SK-N-SH treated with all-trans-retinoic acid at 6 μM for 48 hours (cell line): ENCODE results near the gene PLEKHM3.

Experiments used
- ATAC-seq: fragments of 200-7000 bp; cut with Tn5 transposase; 3 replicates; pipeline ENCODE4 v1.9.1; 2020; ENCODE audit warnings: mild to moderate bottlenecking, moderate library complexity
- ARNTL ChIP-seq: fragments of 450-650 bp; formaldehyde crosslinking; IDR thresholded peaks from 2 replicates; pipeline ENCODE4 v1.5.0; 2020; ENCODE audit warnings: low read depth, mild to moderate bottlenecking, moderate library complexity, borderline replicate concordance
- BACH2 ChIP-seq: fragments of 250-450 bp; sonication (Bioruptor Pico); IDR thresholded peaks from 2 replicates; pipeline ENCODE4 v1.9.0; 2021; ENCODE audit warnings: mild to moderate bottlenecking, borderline replicate concordance
- CSDC2 ChIP-seq: fragments of 250-450 bp; sonication (Bioruptor Pico); IDR thresholded peaks from 2 replicates; pipeline ENCODE4 v1.5.0; 2020; ENCODE audit warnings: mild to moderate bottlenecking, moderate library complexity
- CSRNP3 ChIP-seq: fragments of 250-450 bp; sonication (Bioruptor Pico); IDR thresholded peaks from 2 replicates; pipeline ENCODE4 v1.5.1; 2021; ENCODE audit warnings: mild to moderate bottlenecking, moderate library complexity
- GLIS3 ChIP-seq: fragments of 250-450 bp; sonication (Bioruptor Pico); IDR thresholded peaks from 2 replicates; pipeline ENCODE4 v1.5.0; 2020; ENCODE audit warnings: mild to moderate bottlenecking, moderate library complexity
- ISL1 ChIP-seq: fragments of 250-450 bp; sonication (Bioruptor Pico); IDR thresholded peaks from 2 replicates; pipeline ENCODE4 v2.1.2; 2022; ENCODE audit warnings: mild to moderate bottlenecking, moderate library complexity
- OSR1 ChIP-seq: fragments of 250-450 bp; sonication (Bioruptor Pico); IDR thresholded peaks from 2 replicates; pipeline ENCODE4 v1.8.0; 2022; ENCODE audit warnings: moderate library complexity, mild to moderate bottlenecking, inconsistent platforms
- POU6F1 ChIP-seq: fragments of 250-450 bp; sonication (Bioruptor Pico); IDR thresholded peaks from 2 replicates; pipeline ENCODE4 v1.8.0; 2021; ENCODE audit warnings: low read depth, mild to moderate bottlenecking, moderate library complexity, borderline replicate concordance
- PPARA ChIP-seq: fragments of 250-450 bp; sonication (Bioruptor Pico); IDR thresholded peaks from 2 replicates; pipeline ENCODE4 v1.5.0; 2020; ENCODE audit warnings: mild to moderate bottlenecking, borderline replicate concordance
- TCF4 ChIP-seq: fragments of 250-450 bp; sonication (Bioruptor Pico); IDR thresholded peaks from 2 replicates; pipeline ENCODE4 v1.8.0; 2021; ENCODE audit warnings: mild to moderate bottlenecking, moderate library complexity, borderline replicate concordance
- TOX ChIP-seq: fragments of 250-450 bp; sonication (Bioruptor Pico); IDR thresholded peaks from 2 replicates; pipeline ENCODE4 v1.8.0; 2021; ENCODE audit warnings: mild to moderate bottlenecking, moderate library complexity, borderline replicate concordance
- TSHZ2 ChIP-seq: fragments of 250-450 bp; sonication (Bioruptor Pico); IDR thresholded peaks from 2 replicates; pipeline ENCODE4 v1.5.0; 2020; ENCODE audit warnings: mild to moderate bottlenecking, moderate library complexity
- ZC3H10 ChIP-seq: fragments of 250-450 bp; sonication (Bioruptor Pico); IDR thresholded peaks from 2 replicates; pipeline ENCODE4 v1.5.1; 2021; ENCODE audit warnings: mild to moderate bottlenecking, moderate library complexity
- ZFP3 ChIP-seq: fragments of 250-450 bp; sonication (Bioruptor Pico); IDR thresholded peaks from 2 replicates; pipeline ENCODE4 v1.5.0; 2020; ENCODE audit warnings: mild to moderate bottlenecking, moderate library complexity
- ZFP30 ChIP-seq: fragments of 450-650 bp; formaldehyde crosslinking; IDR thresholded peaks from 2 replicates; pipeline ENCODE4 v1.5.0; 2022; ENCODE audit warnings: mild to moderate bottlenecking, moderate library complexity
- ZNF565 ChIP-seq: fragments of 450-650 bp; formaldehyde crosslinking; conservative IDR thresholded peaks from 2 replicates; pipeline ENCODE4 v1.5.0; 2020; ENCODE audit warnings: low read depth, mild to moderate bottlenecking, moderate library complexity
- ZNF70 ChIP-seq: fragments of 450-650 bp; formaldehyde crosslinking; IDR thresholded peaks from 2 replicates; pipeline ENCODE4 v1.5.0; 2020; ENCODE audit warnings: mild to moderate bottlenecking, moderate library complexity
- ZNF8 ChIP-seq: fragments of 450-650 bp; formaldehyde crosslinking; IDR thresholded peaks from 2 replicates; pipeline ENCODE4 v1.5.0; 2020; ENCODE audit warnings: mild to moderate bottlenecking, moderate library complexity
- TF ChIP-seq, protein P1 (sequence below): fragments of 250-450 bp; sonication (Bioruptor Pico); IDR thresholded peaks from 2 replicates; pipeline ENCODE4 v1.5.1; 2020; ENCODE audit warnings: low read depth, mild to moderate bottlenecking, moderate library complexity
- TF ChIP-seq, protein P2 (sequence below): fragments of 250-450 bp; sonication (Bioruptor Pico); IDR thresholded peaks from 2 replicates; pipeline ENCODE4 v1.8.0; 2020; ENCODE audit warnings: mild to moderate bottlenecking, moderate library complexity, borderline replicate concordance

Gene PLEKHM3

GRCh38 chr2:207871911-207872310, 153.4 kb downstream of the PLEKHM3 start:
- ATAC-seq: no peak
- TF ChIP-seq ZNF8 (CRISPR knock-in tag) (no peak), ZC3H10 (no peak), BACH2 (CRISPR knock-in tag) (no peak), ZFP3 (CRISPR knock-in tag) (no peak), TOX (CRISPR knock-in tag) (no peak), PPARA (CRISPR knock-in tag) (no peak), TCF4 (CRISPR knock-in tag) (no peak), GLIS3 (CRISPR knock-in tag) (no peak), POU6F1 (CRISPR knock-in tag) (no peak), ZFP30 (CRISPR knock-in tag) (no peak), TSHZ2 (CRISPR knock-in tag) (no peak), ARNTL (CRISPR knock-in tag) (no peak), CSRNP3 (CRISPR knock-in tag) (no peak), OSR1 (CRISPR knock-in tag) (no peak), ZNF565 (CRISPR knock-in tag) (no peak), CSDC2 (CRISPR knock-in tag) (no peak), ZNF70 (CRISPR knock-in tag) (no peak), ISL1 (no peak)
- TF ChIP-seq, protein P1, sequence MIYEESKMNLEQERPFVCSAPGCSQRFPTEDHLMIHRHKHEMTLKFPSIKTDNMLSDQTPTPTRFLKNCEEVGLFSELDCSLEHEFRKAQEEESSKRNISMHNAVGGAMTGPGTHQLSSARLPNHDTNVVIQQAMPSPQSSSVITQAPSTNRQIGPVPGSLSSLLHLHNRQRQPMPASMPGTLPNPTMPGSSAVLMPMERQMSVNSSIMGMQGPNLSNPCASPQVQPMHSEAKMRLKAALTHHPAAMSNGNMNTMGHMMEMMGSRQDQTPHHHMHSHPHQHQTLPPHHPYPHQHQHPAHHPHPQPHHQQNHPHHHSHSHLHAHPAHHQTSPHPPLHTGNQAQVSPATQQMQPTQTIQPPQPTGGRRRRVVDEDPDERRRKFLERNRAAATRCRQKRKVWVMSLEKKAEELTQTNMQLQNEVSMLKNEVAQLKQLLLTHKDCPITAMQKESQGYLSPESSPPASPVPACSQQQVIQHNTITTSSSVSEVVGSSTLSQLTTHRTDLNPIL: no peak
- TF ChIP-seq, protein P2, sequence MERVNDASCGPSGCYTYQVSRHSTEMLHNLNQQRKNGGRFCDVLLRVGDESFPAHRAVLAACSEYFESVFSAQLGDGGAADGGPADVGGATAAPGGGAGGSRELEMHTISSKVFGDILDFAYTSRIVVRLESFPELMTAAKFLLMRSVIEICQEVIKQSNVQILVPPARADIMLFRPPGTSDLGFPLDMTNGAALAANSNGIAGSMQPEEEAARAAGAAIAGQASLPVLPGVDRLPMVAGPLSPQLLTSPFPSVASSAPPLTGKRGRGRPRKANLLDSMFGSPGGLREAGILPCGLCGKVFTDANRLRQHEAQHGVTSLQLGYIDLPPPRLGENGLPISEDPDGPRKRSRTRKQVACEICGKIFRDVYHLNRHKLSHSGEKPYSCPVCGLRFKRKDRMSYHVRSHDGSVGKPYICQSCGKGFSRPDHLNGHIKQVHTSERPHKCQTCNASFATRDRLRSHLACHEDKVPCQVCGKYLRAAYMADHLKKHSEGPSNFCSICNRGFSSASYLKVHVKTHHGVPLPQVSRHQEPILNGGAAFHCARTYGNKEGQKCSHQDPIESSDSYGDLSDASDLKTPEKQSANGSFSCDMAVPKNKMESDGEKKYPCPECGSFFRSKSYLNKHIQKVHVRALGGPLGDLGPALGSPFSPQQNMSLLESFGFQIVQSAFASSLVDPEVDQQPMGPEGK: no peak

DNA sequence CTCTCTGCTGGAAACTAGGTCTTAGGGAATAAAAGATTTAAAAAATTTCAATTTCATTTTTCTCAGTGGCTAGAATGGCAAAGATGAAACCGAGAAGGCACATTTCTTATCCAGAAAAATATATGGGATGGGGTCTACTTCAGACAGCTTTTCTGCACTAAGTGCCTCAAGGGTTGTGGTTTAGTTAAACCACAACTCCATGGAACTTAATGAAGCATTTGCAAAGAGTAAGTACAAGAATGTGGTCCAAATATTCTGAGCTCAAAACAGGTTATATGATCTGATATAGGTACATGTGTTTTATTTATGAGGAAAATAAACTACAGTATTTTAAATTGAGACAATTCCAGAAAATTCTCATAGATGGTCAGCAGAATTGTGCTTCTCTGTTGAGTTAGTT, 153.8 kb downstream of the PLEKHM3 start:
- TF ChIP-seq ISL1 (no peak), ZFP30 (CRISPR knock-in tag) (no peak)
- TF ChIP-seq, all 23 proteins: peak for 0
- no peak for ATAC-seq

DNA sequence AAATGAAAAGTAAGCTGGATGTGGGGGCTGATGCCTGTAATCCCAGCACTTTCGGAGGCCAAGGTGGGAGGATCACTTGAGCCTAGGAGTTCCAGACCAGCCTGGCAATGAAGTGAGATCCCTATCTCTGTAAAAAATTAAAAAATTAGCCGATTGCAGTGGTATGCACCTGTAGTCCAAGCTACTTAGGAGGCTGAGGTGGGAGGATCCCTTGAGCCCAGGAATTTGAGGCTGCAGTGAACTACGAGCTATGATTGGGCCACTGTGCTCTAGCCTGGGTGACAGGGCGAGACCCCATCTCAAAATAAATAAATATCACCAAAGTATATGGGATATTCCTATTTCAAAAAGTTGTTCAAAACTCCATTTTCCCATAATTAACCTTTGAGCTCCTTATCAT, 154.5 kb downstream of the PLEKHM3 start:
- no peak for TF ChIP-seq CSRNP3 (CRISPR knock-in tag)
- no peak for TF ChIP-seq ZNF70 (CRISPR knock-in tag)
- TF ChIP-seq, protein P2: no peak
- TF ChIP-seq, protein P1: no peak
- no peak for TF ChIP-seq TSHZ2 (CRISPR knock-in tag)
- TF ChIP-seq ZNF8 (CRISPR knock-in tag): no peak
- no peak for ATAC-seq
